ENCODE data around the gene SYF2.

The SYF2 gene

GRCh38 chr1:25174363-25174729, 58.0 kb downstream of the SYF2 start:
- Histone ChIP-seq H3K27ac (no peak overlapping the region), H3K36me3 (replicated peaks) (no peaks in the 10 kb centered on the region), H3K27me3 (replicated peaks) (no peaks in the 10 kb centered on the region), H3K4me3 (ENCODE audit: low read depth, low read length) (no peak overlapping the region)
- TF ChIP-seq CTCF (IDR thresholded peaks at IDR 0.05; ENCODE audit: low read depth, low read length, missing control alignments): no peak
- in situ Hi-C loops (cut with HindIII; ENCODE audit: low pct_ligation_motif_present, low sequenced_read_pairs): no loop called here
- DNase-seq: no peak

- H3K27me3 ChIP-seq (replicated peaks): no peaks in the 10 kb centered on the region
- no peak overlapping the region for H3K4me3 ChIP-seq (ENCODE audit: low read depth, low read length)
- in situ Hi-C loops (cut with HindIII; ENCODE audit: low pct_ligation_motif_present, low sequenced_read_pairs): no loop called here
- no peak overlapping the region for H3K27ac ChIP-seq
- DNase-seq: no peak
- no peaks in the 10 kb centered on the region for H3K36me3 ChIP-seq (replicated peaks)
- no peak for TF ChIP-seq CTCF (IDR thresholded peaks at IDR 0.05; ENCODE audit: low read depth, low read length, missing control alignments)
Observed at GRCh38 chr1:25173809-25174340, 58.4 kb downstream of the SYF2 start.
